Fibroblast of the aortic adventitia (primary cell): ENCODE data around the gene CTNNBIP1. TPM values are rescaled to one million over a fixed set of nuclear protein-coding genes. Genes with fewer than 3 reads are reported as not detected.

Experiments
- DNase-seq: peaks from one replicate; pipeline ENCODE4 v3.0.0-alpha.2; 2010; ENCODE audit warnings: low read depth
- H3K4me3 ChIP-seq: 2 replicates; pipeline ENCODE4 v1.5.1; 2011; ENCODE audit warnings: low read depth, mild to moderate bottlenecking, control low read depth, low read length, moderate library complexity
- CTCF ChIP-seq: IDR thresholded peaks from 2 replicates; pipeline ENCODE4 v1.5.1; 2011; ENCODE audit warnings: mild to moderate bottlenecking, low read length, control low read depth, inconsistent platforms; ENCODE audit not compliant: insufficient read depth
- total RNA-seq: library from RNA; depleted of rRNA; stranded (reverse); fragments of >200 nt; gene quantifications from 2 replicates; pipeline ENCODE4 v1.2.3, GENCODE V29; 2012; ENCODE audit warnings: low replicate concordance

The CTNNBIP1 gene
- total RNA-seq, 1 donor: 11.9 TPM

DNA sequence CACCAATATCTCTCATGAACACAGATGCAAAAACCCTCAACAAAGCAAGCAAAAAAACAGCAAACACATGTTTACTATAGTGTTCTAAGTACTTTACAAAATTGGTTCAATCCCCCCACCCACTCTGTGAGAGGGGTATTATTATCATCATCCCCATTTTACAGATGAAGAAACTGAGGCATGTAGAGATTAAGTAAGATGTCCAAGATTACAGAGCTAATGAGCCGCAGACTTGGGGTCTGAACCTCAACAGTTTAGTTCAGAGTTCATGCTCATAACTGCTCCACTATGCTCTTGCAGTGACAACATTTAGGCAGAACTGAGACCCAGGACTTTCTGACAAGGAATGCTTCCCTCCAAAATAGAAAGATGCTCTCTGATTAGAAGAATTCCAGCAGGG is 108.2 kb downstream of the CTNNBIP1 start:
- DNase-seq: no peak
- H3K4me3 ChIP-seq: no peak overlapping the region
- no peak for TF ChIP-seq CTCF

Other genes with a start within 250 kb of the CTNNBIP1 start
- gene CLSTN1, start 86.3 kb downstream of the CTNNBIP1 start, total RNA-seq: 53.0 and 61.5 TPM in 2 replicates
- gene LZIC, start 33.1 kb upstream of the CTNNBIP1 start, total RNA-seq: 50.3 and 61.0 TPM in 2 replicates
- 9.7 and 10.6 TPM in 2 replicates for gene NMNAT1, start 33.2 kb upstream of the CTNNBIP1 start, total RNA-seq
- gene RBP7, start 87.0 kb upstream of the CTNNBIP1 start, total RNA-seq: not detected in 2 replicates
- 55.0 and 59.9 TPM in 2 replicates for gene UBE4B, start 122.7 kb upstream of the CTNNBIP1 start, total RNA-seq